A549 (cell line): ENCODE measurements around the gene BCKDHA. TPM values are rescaled to one million over a fixed set of nuclear protein-coding genes. Genes with fewer than 3 reads are reported as not detected.

Experiments used
- ATAC-seq, 2 experiments: fragments of 200-7000 bp in 1 of 2; fragments of >200 bp in 1 of 2; cut with Nextera tagmentation in 1 of 2; cut with Tn5 transposase in 1 of 2; 3 replicates each; pipeline versions ENCODE4 v1.8.0 to v1.9.1; 2018 to 2020; ENCODE audit warnings: mild to moderate bottlenecking in 1 of 2, moderate library complexity in 1 of 2
- CTCF ChIA-PET: fragments of 300-600 bp; sonication (Branson Sonifier 250); formaldehyde crosslinking; extraction: SDS; loops from one replicate; lab custom pipeline; 2021; ENCODE audit warnings: antibody characterized with exemption, inconsistent platforms; lab: Yijun Ruan, JAX
- POLR2A ChIA-PET: fragments of 350-600 bp; formaldehyde crosslinking; extraction: SDS; loops from one replicate; lab custom pipeline; 2021; ENCODE audit warnings: antibody characterized with exemption, inconsistent platforms; lab: Yijun Ruan, JAX
- DNase-seq, 2 experiments: peaks; one replicate each; pipeline versions ENCODE4 v3.0.0 to v3.0.0-alpha.2; 2011 to 2016; ENCODE audit warnings: low read depth in 1 of 2, low spot score in 1 of 2
- FAIRE-seq: peaks from 2 replicates; lab custom pipeline; 2011; peaks lifted over from hg19 to GRCh38; lab: Jason Lieb, UNC
- H3K27ac ChIP-seq, 2 experiments: fragments of >200 bp; sonication (Bioruptor Twin); formaldehyde crosslinking; 3 replicates each; pipeline ENCODE4 v1.5.1; 2016 to 2017
- H3K4me1 ChIP-seq: fragments of >200 bp; sonication (Bioruptor Twin); formaldehyde crosslinking; 3 replicates; pipeline ENCODE4 v1.6.1; 2016
- H3K4me2 ChIP-seq: fragments of >200 bp; sonication (Bioruptor Twin); formaldehyde crosslinking; 3 replicates; pipeline ENCODE4 v1.6.1; 2016
- H3K4me3 ChIP-seq: fragments of >200 bp; sonication (Bioruptor Twin); formaldehyde crosslinking; 3 replicates; pipeline ENCODE4 v1.5.1; 2016
- H3K9me3 ChIP-seq: fragments of >200 bp; sonication (Bioruptor Twin); formaldehyde crosslinking; 3 replicates; pipeline ENCODE4 v1.6.1; 2016
- BHLHE40 ChIP-seq: IDR thresholded peaks from 2 replicates; pipeline ENCODE4 v1.6.1; 2012; ENCODE audit warnings: low read depth, low read length, inconsistent platforms
- CBX2 ChIP-seq: fragments of 200-600 bp; sonication (generic); IDR thresholded peaks from 2 replicates; pipeline ENCODE4 v1.6.1; 2016; ENCODE audit warnings: low read depth, mild to moderate bottlenecking, borderline replicate concordance
- CBX8 ChIP-seq: fragments of 200-600 bp; sonication (generic); IDR thresholded peaks from 2 replicates; pipeline ENCODE4 v1.6.1; 2016
- CEBPB ChIP-seq, 2 experiments: fragments of >200 bp in 1 of 2; sonication (Bioruptor Twin) in 1 of 2; formaldehyde crosslinking in 1 of 2; IDR thresholded peaks; 2 replicates each; pipeline ENCODE4 v1.6.1; 2012 to 2016
- CHD4 ChIP-seq: fragments of 200-600 bp; sonication (generic); IDR thresholded peaks from 2 replicates; pipeline ENCODE4 v1.6.1; 2016; ENCODE audit warnings: antibody characterized with exemption, mild to moderate bottlenecking, borderline replicate concordance
- EHF ChIP-seq: fragments of 250-450 bp; sonication (Bioruptor Pico); IDR thresholded peaks from 2 replicates; pipeline ENCODE4 v1.5.0; 2020; ENCODE audit warnings: mild to moderate bottlenecking
- EP300 ChIP-seq, 2 experiments: fragments of >200 bp; sonication (Bioruptor Twin); formaldehyde crosslinking; IDR thresholded peaks; 2 replicates in 1 of 2; 3 replicates in 1 of 2; pipeline ENCODE4 v1.6.1; 2016 to 2017
- FOSB ChIP-seq: fragments of 250-450 bp; sonication (Bioruptor Pico); IDR thresholded peaks from 2 replicates; pipeline ENCODE4 v1.5.0; 2020; ENCODE audit warnings: mild to moderate bottlenecking, moderate library complexity
- FOXS1 ChIP-seq: fragments of 250-450 bp; sonication (Bioruptor Pico); IDR thresholded peaks from 2 replicates; pipeline ENCODE4 v1.5.0; 2020; ENCODE audit warnings: mild to moderate bottlenecking, moderate library complexity
- GATA3 ChIP-seq: IDR thresholded peaks from 2 replicates; pipeline ENCODE4 v1.6.1; 2012; ENCODE audit warnings: borderline replicate concordance
- HEYL ChIP-seq: fragments of 250-450 bp; sonication (Bioruptor Pico); IDR thresholded peaks from 2 replicates; pipeline ENCODE4 v1.8.0; 2021; ENCODE audit warnings: mild to moderate bottlenecking, moderate library complexity
- HOXA7 ChIP-seq: fragments of 250-450 bp; sonication (Bioruptor Pico); IDR thresholded peaks from 2 replicates; pipeline ENCODE4 v1.5.0; 2020; ENCODE audit warnings: mild to moderate bottlenecking, moderate library complexity
- JUN ChIP-seq, 2 experiments: fragments of >200 bp; sonication (Bioruptor Twin); formaldehyde crosslinking; IDR thresholded peaks; 2 replicates in 1 of 2; 3 replicates in 1 of 2; pipeline ENCODE4 v1.6.1; 2016 to 2017
- KDM1A ChIP-seq: fragments of 200-600 bp; sonication (generic); IDR thresholded peaks from 2 replicates; pipeline ENCODE4 v1.6.1; 2016; ENCODE audit warnings: low read depth, mild to moderate bottlenecking
- MAFK ChIP-seq: fragments of 450-650 bp; IDR thresholded peaks from 2 replicates; pipeline ENCODE4 v1.6.1; 2014; ENCODE audit not compliant: partially characterized antibody
- MAZ ChIP-seq: fragments of 150-350 bp; IDR thresholded peaks from 2 replicates; pipeline ENCODE4 v1.6.1; 2014; ENCODE audit warnings: antibody characterized with exemption, low read depth, low read length, borderline replicate concordance
- MYC ChIP-seq: IDR thresholded peaks from 2 replicates; pipeline ENCODE4 v1.6.1; 2012; ENCODE audit warnings: mild to moderate bottlenecking, inconsistent platforms, low read length, improper control_type of control experiment, borderline replicate concordance
- NFE2L2 ChIP-seq: fragments of 150-350 bp; conservative IDR thresholded peaks from 2 replicates; pipeline ENCODE4 v1.6.1; 2014; ENCODE audit warnings: low read length
- NR3C1 ChIP-seq: fragments of >200 bp; sonication (Bioruptor Twin); formaldehyde crosslinking; IDR thresholded peaks from 3 replicates; pipeline ENCODE4 v1.6.1; 2017
- POLR2AphosphoS2 ChIP-seq: conservative IDR thresholded peaks from 2 replicates; pipeline ENCODE4 v1.6.1; 2012; ENCODE audit warnings: low read length, improper control_type of control experiment, inconsistent platforms
- RAD21 ChIP-seq, 2 experiments: fragments of >200 bp in 1 of 2; sonication (Bioruptor Twin) in 1 of 2; formaldehyde crosslinking in 1 of 2; IDR thresholded peaks in 1 of 2; conservative IDR thresholded peaks in 1 of 2; 2 replicates in 1 of 2; 3 replicates in 1 of 2; pipeline ENCODE4 v1.6.1; 2012 to 2018; ENCODE audit warnings: inconsistent platforms in 1 of 2
- RCOR1 ChIP-seq: fragments of 150-350 bp; IDR thresholded peaks from 2 replicates; pipeline ENCODE4 v1.6.1; 2014; ENCODE audit warnings: antibody characterized with exemption, low read length, low read depth
- RFX5 ChIP-seq: fragments of 450-650 bp; IDR thresholded peaks from 2 replicates; pipeline ENCODE4 v1.7.1; 2014; ENCODE audit warnings: antibody characterized with exemption, mild to moderate bottlenecking, moderate library complexity
- SREBF2 ChIP-seq: fragments of 450-650 bp; IDR thresholded peaks from 2 replicates; pipeline ENCODE4 v1.6.1; 2014; ENCODE audit warnings: mild to moderate bottlenecking, moderate library complexity
- ZFP36 ChIP-seq: fragments of 450-650 bp; IDR thresholded peaks from 2 replicates; pipeline ENCODE4 v1.6.1; 2014; ENCODE audit warnings: borderline replicate concordance; ENCODE audit not compliant: partially characterized antibody
- WGBS: methylation state at CpG from one replicate; pipeline ENCODE4 v1.1.6; 2017; ENCODE audit errors: missing lambda C conversion rate; 5-methylcytosine and 5-hydroxymethylcytosine counted together
- polyA plus RNA-seq, 4 experiments: library from polyadenylated mRNA; depleted of rRNA in 3 of 4; stranded (reverse); fragments of >200 nt; fragmentation: RNase III in 1 of 4; extraction: RNeasy Plus Mini Kit Qiagen cat#74134 plus additional on column Dnase treatment in 1 of 4; gene quantifications; 2 replicates in 3 of 4; 3 replicates in 1 of 4; pipeline ENCODE4 v1.2.3, GENCODE V29; 2011 to 2017
- TF ChIP-seq, protein P1 (sequence below): fragments of >200 bp; sonication (Bioruptor Twin); formaldehyde crosslinking; IDR thresholded peaks from 3 replicates; pipeline ENCODE4 v1.6.1; 2016
- TF ChIP-seq, protein P2 (sequence below): IDR thresholded peaks from 2 replicates; pipeline ENCODE4 v1.6.1; 2012; ENCODE audit warnings: low read depth, borderline replicate concordance
- TF ChIP-seq, protein P3 (sequence below): fragments of >200 bp; sonication (Bioruptor Twin); formaldehyde crosslinking; IDR thresholded peaks from 3 replicates; pipeline ENCODE4 v1.5.1; 2016
- TF ChIP-seq, protein P4 (sequence below): fragments of >200 bp; sonication (Bioruptor Twin); formaldehyde crosslinking; IDR thresholded peaks from 2 replicates; pipeline ENCODE4 v1.6.1; 2016
- TF ChIP-seq, protein P5 (sequence below): fragments of 450-650 bp; IDR thresholded peaks from 2 replicates; pipeline ENCODE4 v1.6.1; 2014; ENCODE audit warnings: antibody characterized with exemption

BCKDHA gene
- polyA plus RNA-seq, 2 of the 4 experiments (the other 2 are of a cell fraction): 42.9 to 44.4 TPM

DNA sequence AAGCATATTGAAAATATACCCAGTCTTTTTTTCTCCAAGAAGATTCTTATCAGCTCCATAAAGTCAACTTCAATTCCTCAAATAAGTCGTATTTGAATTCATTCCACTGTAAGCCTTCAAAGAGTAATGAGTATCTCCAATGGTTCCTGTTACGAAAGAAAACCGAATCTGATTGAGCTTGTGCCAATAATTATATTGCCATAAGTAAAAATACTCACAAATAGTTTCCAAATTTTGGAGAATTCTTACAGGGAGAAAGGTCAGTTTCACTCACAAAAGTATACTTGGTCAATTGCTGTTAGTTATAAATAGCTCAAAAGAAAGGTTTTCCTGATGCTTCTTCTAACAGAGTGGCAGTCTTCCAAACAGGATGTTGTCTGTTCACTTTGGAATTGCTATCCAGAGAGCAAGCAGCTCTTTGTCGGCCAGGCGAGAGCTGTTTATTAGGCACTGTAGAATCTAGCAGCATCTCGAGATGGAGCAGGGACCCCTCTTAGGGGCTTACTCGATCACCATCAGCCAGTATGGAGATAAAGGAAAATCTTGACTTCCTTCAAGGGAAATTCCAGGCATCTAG lies 58.8 kb downstream of the BCKDHA start:
- FAIRE-seq (peak; percentile 89), ATAC-seq (no peak), DNase-seq (no peak)
- WGBS: 15% methylated on average over 7 of the region's 7 CpGs
- ChIA-PET CTCF (interaction anchor here (0.6 to 15.6 kb wide), 10 partner anchors 9 to 578 kb away, joined by 3 to 1358 read pairs (median 6); partner anchors contain the start of genes CEACAM21, DMAC2 and ERICH4), POLR2A (interaction anchor here (0.6 to 2.3 kb wide), 2 partner anchors 17 to 74 kb away, joined by 3 to 9 read pairs; partner anchors contain the start of gene DMAC2)
- Histone ChIP-seq H3K9me3 (peaks cover 7% of the 10 kb centered on the region), H3K4me3 (no peak overlapping the region), H3K27ac (no peak overlapping the region), H3K4me2 (no peak overlapping the region), H3K4me1 (no peaks in the 10 kb centered on the region)
- TF ChIP-seq HEYL (CRISPR knock-in tag) (no peak), NR3C1 (no peak), SREBF2 (no peak), MAZ (no peak), CBX8 (no peak), NFE2L2 (no peak), CBX2 (no peak), KDM1A (no peak), RAD21 (conservative IDR thresholded peaks at IDR 0.05 in 1 of 2, IDR thresholded peaks at IDR 0.05 in 1 of 2) (no peak), CHD4 (no peak), HOXA7 (no peak), JUN (IDR thresholded peaks at IDR 0.05) (no peak), ZFP36 (no peak)
- TF ChIP-seq, protein P1, sequence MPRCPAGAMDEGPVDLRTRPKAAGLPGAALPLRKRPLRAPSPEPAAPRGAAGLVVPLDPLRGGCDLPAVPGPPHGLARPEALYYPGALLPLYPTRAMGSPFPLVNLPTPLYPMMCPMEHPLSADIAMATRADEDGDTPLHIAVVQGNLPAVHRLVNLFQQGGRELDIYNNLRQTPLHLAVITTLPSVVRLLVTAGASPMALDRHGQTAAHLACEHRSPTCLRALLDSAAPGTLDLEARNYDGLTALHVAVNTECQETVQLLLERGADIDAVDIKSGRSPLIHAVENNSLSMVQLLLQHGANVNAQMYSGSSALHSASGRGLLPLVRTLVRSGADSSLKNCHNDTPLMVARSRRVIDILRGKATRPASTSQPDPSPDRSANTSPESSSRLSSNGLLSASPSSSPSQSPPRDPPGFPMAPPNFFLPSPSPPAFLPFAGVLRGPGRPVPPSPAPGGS: no peak

DNA sequence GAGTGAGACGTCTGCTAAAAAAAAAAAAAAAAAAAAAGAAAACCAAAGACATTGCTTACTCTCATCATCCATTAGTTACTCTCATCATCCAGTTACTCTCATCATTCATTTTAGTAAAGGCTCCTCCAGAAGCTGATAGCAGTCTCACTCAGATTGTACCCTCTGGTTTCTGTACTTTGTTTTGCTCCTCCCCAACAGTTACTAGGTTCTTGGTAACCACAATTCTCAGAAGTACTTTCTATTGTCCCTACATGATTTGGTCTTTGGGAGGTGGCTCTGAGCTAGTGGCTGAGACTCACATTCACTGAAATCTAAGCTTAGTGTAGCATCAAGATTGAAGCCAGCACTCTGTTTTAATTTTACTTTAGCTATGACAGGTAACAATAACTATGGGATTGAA lies 59.6 kb downstream of the BCKDHA start:
- CTCF ChIA-PET: interaction anchor here (0.6 to 15.6 kb wide), 9 partner anchors 10 to 184 kb away, joined by 3 to 1358 read pairs (median 6); partner anchors contain the start of gene CEACAM21

More for the DNA sequence above, 59.6 kb downstream of the BCKDHA start:
- POLR2A ChIA-PET: interaction anchor here (2.3 kb wide), 1 partner anchor 18 kb away, joined by 9 read pairs; the partner anchor contains the start of gene DMAC2
- Histone ChIP-seq H3K4me1 (no peaks in the 10 kb centered on the region), H3K4me2 (no peak overlapping the region), H3K9me3 (peaks cover 7% of the 10 kb centered on the region), H3K4me3 (no peak overlapping the region), H3K27ac (no peak overlapping the region)
- FAIRE-seq (peak; percentile 90), DNase-seq (no peak), ATAC-seq (no peak)
- WGBS: 49% methylated on average over 1 of the region's 1 CpG
- TF ChIP-seq CBX2 (no peak), CBX8 (no peak; the same call in 1 of the 2 replicates), JUN (IDR thresholded peaks at IDR 0.05) (no peak), EHF (CRISPR knock-in tag) (no peak), POLR2AphosphoS2 (no peak), RCOR1 (no peak), CEBPB (IDR thresholded peaks at IDR 0.05) (no peak), CHD4 (no peak), EP300 (IDR thresholded peaks at IDR 0.05) (no peak), BHLHE40 (no peak), MAFK (no peak), FOSB (CRISPR knock-in tag) (no peak), FOXS1 (CRISPR knock-in tag) (no peak), GATA3 (no peak), RFX5 (no peak), MYC (no peak)
- TF ChIP-seq, protein P2, sequence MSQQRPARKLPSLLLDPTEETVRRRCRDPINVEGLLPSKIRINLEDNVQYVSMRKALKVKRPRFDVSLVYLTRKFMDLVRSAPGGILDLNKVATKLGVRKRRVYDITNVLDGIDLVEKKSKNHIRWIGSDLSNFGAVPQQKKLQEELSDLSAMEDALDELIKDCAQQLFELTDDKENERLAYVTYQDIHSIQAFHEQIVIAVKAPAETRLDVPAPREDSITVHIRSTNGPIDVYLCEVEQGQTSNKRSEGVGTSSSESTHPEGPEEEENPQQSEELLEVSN: no peak
- TF ChIP-seq, protein P3, sequence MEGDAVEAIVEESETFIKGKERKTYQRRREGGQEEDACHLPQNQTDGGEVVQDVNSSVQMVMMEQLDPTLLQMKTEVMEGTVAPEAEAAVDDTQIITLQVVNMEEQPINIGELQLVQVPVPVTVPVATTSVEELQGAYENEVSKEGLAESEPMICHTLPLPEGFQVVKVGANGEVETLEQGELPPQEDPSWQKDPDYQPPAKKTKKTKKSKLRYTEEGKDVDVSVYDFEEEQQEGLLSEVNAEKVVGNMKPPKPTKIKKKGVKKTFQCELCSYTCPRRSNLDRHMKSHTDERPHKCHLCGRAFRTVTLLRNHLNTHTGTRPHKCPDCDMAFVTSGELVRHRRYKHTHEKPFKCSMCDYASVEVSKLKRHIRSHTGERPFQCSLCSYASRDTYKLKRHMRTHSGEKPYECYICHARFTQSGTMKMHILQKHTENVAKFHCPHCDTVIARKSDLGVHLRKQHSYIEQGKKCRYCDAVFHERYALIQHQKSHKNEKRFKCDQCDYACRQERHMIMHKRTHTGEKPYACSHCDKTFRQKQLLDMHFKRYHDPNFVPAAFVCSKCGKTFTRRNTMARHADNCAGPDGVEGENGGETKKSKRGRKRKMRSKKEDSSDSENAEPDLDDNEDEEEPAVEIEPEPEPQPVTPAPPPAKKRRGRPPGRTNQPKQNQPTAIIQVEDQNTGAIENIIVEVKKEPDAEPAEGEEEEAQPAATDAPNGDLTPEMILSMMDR: no peak
- TF ChIP-seq, protein P4, sequence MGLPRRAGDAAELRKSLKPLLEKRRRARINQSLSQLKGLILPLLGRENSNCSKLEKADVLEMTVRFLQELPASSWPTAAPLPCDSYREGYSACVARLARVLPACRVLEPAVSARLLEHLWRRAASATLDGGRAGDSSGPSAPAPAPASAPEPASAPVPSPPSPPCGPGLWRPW: no peak
- TF ChIP-seq, protein P5, sequence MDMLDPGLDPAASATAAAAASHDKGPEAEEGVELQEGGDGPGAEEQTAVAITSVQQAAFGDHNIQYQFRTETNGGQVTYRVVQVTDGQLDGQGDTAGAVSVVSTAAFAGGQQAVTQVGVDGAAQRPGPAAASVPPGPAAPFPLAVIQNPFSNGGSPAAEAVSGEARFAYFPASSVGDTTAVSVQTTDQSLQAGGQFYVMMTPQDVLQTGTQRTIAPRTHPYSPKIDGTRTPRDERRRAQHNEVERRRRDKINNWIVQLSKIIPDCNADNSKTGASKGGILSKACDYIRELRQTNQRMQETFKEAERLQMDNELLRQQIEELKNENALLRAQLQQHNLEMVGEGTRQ: no peak
